HepG2 (cell line): Measurements from ENCODE around the gene CHST6. TPM values are rescaled to one million over a fixed set of nuclear protein-coding genes. Genes with fewer than 3 reads are reported as not detected.

Experiments used
- ATAC-seq: fragments of 200-7000 bp; cut with Tn5 transposase; 3 replicates; pipeline ENCODE4 v1.9.1; 2020; ENCODE audit warnings: mild to moderate bottlenecking, moderate library complexity
- BruUV-seq: library from RNA; stranded (reverse); fragments of 400-500 nt; replicated peaks from 2 replicates; lab custom pipeline; 2021; lab: Mats Ljungman, UMichigan
- CTCF ChIA-PET: fragments of 300-600 bp; formaldehyde crosslinking; extraction: SDS; loops from one replicate; lab custom pipeline; 2021; ENCODE audit warnings: low total read pairs, inconsistent platforms, low intra/inter-chr PET ratio; lab: Yijun Ruan, JAX
- POLR2A ChIA-PET: fragments of 350-600 bp; sonication (Branson Sonifier 250); formaldehyde crosslinking; loops from one replicate; lab custom pipeline; 2020; ENCODE audit warnings: antibody characterized with exemption, inconsistent platforms; lab: Yijun Ruan, JAX
- DNase-seq: peaks from one replicate; pipeline ENCODE4 v3.0.0-alpha.2; 2015; ENCODE audit warnings: low spot score
- FAIRE-seq: peaks from 3 replicates; lab custom pipeline; 2011; peaks lifted over from hg19 to GRCh38; lab: Jason Lieb, UNC
- H2AFZ ChIP-seq: one replicate; pipeline ENCODE4 v1.6.1; 2011; ENCODE audit warnings: low read length, inconsistent platforms
- H3K27ac ChIP-seq: fragments of 300-600 bp; 3 replicates; pipeline ENCODE4 v1.8.0; 2011; ENCODE audit warnings: mixed run types, mild to moderate bottlenecking, mixed read lengths, low read length, inconsistent platforms; ENCODE audit not compliant: insufficient read depth; ENCODE audit errors: extremely low read length
- H3K27me3 ChIP-seq, 2 experiments: fragments of 200-600 bp in 1 of 2; 2 replicates in 1 of 2; 3 replicates in 1 of 2; pipeline versions ENCODE4 v1.6.0 to v1.8.0; 2011; ENCODE audit warnings: low read length in 2 of 2, mild to moderate bottlenecking in 2 of 2, moderate library complexity in 2 of 2, inconsistent platforms in 1 of 2; ENCODE audit not compliant: insufficient read depth in 2 of 2, control insufficient read depth in 1 of 2
- H3K36me3 ChIP-seq, 2 experiments: fragments of 200-600 bp in 1 of 2; replicated peaks in 1 of 2; 2 replicates in 1 of 2; 3 replicates in 1 of 2; pipeline versions ENCODE4 v1.5.1 to v1.8.0; 2011; ENCODE audit warnings: low read length in 2 of 2, inconsistent platforms in 1 of 2; ENCODE audit not compliant: insufficient read depth in 2 of 2, control insufficient read depth in 1 of 2
- H3K4me1 ChIP-seq: 2 replicates; pipeline ENCODE4 v1.5.1; 2012; ENCODE audit warnings: low read length, inconsistent platforms; ENCODE audit not compliant: insufficient read depth
- H3K4me2 ChIP-seq: 2 replicates; pipeline ENCODE4 v1.6.0; 2011; ENCODE audit warnings: low read depth, low read length, inconsistent platforms
- H3K4me3 ChIP-seq, 3 experiments: fragments of 200-600 bp in 1 of 3; sonication (generic), shearing (Covaris generic) in 1 of 3; replicated peaks in 1 of 3; 2 replicates each; pipeline ENCODE4 v1.5.1; 2011 to 2016; ENCODE audit warnings: low read length in 3 of 3, inconsistent platforms in 2 of 3, low read depth in 2 of 3, mild to moderate bottlenecking in 2 of 3, control low read depth in 1 of 3, mixed read lengths in 1 of 3; ENCODE audit not compliant: insufficient read depth in 1 of 3
- H3K79me2 ChIP-seq: one replicate; pipeline ENCODE4 v1.6.1; 2011; ENCODE audit warnings: low read length, inconsistent platforms; ENCODE audit not compliant: insufficient read depth
- H3K9ac ChIP-seq: 2 replicates; pipeline ENCODE4 v1.6.0; 2011; ENCODE audit warnings: mild to moderate bottlenecking, low read depth, low read length, inconsistent platforms; ENCODE audit not compliant: insufficient read depth
- H3K9me3 ChIP-seq: 2 replicates; pipeline ENCODE4 v1.5.1; 2012; ENCODE audit warnings: mild to moderate bottlenecking, low read length
- H4K20me1 ChIP-seq: 2 replicates; pipeline ENCODE4 v1.6.0; 2011; ENCODE audit warnings: inconsistent platforms, mild to moderate bottlenecking, low read length, moderate library complexity; ENCODE audit not compliant: insufficient read depth
- MAFK ChIP-seq, 2 experiments: IDR thresholded peaks in 1 of 2; conservative IDR thresholded peaks in 1 of 2; 2 replicates each; pipeline ENCODE4 v1.6.1; 2011; ENCODE audit warnings: improper control_type of control experiment in 2 of 2, low read length in 2 of 2
- ZMAT3 ChIP-seq: sonication (generic); formaldehyde crosslinking; conservative IDR thresholded peaks from 2 replicates; pipeline ENCODE4 v1.7.0; 2021; ENCODE audit warnings: missing genetic modification reagents
- ZNF615 ChIP-seq: sonication (generic); formaldehyde crosslinking; IDR thresholded peaks from 2 replicates; pipeline ENCODE4 v1.5.0; 2020; ENCODE audit warnings: mild to moderate bottlenecking, missing genetic modification reagents, borderline replicate concordance
- WGBS: methylation state at CpG from one replicate; pipeline ENCODE4 v1.1.6; 2017; ENCODE audit warnings: low lambda C conversion rate; 5-methylcytosine and 5-hydroxymethylcytosine counted together
- in situ Hi-C: cut with HindIII; loops from 2 replicates; pipeline ENCODE4 v1.10.0; 2017; ENCODE audit warnings: low pct_unique_long_range_greater_than_20kb; ENCODE audit not compliant: extremely low pct_ligation_motif_present
- intact Hi-C: fragments of 100-400 bp; cut with micrococcal nuclease; formaldehyde crosslinking; loops from one replicate; pipeline ENCODE4 v1.10.0; 2022; ENCODE audit not compliant: unreplicated experiment
- polyA plus RNA-seq, 8 experiments: library from polyadenylated mRNA; depleted of rRNA in 3 of 8; stranded (reverse) in 7 of 8; unstranded in 1 of 8; fragments of >200 nt; fragmentation: Illumina TruSeq in 4 of 8; extraction: Trizol in 4 of 8; gene quantifications; 2 replicates each; pipeline versions ENCODE4 v1.2.1 to v1.2.3, GENCODE V29; 2011 to 2016; ENCODE audit warnings: low read depth in 4 of 8, missing spikeins in 1 of 8, mixed read lengths in 1 of 8; ENCODE audit not compliant: insufficient read depth in 1 of 8
- total RNA-seq, 5 experiments: library from RNA; depleted of rRNA; stranded (reverse); fragments of >200 nt; fragmentation: Illumina TruSeq; extraction: Trizol; gene quantifications; 2 replicates each; pipeline ENCODE4 v1.2.3, GENCODE V29; 2016; ENCODE audit warnings: low read depth in 1 of 5
- TF ChIP-seq, protein P1 (sequence below): sonication (generic); formaldehyde crosslinking; IDR thresholded peaks from 2 replicates; pipeline ENCODE4 v1.4.0; 2020; ENCODE audit warnings: missing genetic modification reagents

CHST6 gene
- total and polyA plus RNA-seq, 2 of the 13 experiments (the other 11 are each of a cell fraction or from before 2014, with no cell fraction given), result 0.18 to 0.91 TPM

- CTCF ChIA-PET, result no interaction called here
- intact Hi-C loops, result loop anchor here (5.0 kb wide), 2 partner anchors 197 to 757 kb away; partner anchors contain the start of gene MLKL
These were observed 35.5 kb downstream of the CHST6 start for GRCh38 chr16:75459691-75460090.

GRCh38 chr16:75458439-75458838 lies 36.8 kb downstream of the CHST6 start:
- peaks cover 83% of the 10 kb centered on the region for H3K79me2 ChIP-seq
- H3K4me3 ChIP-seq, result no peak overlapping the region
- intact Hi-C loops (no loop called here), in situ Hi-C loops (no loop called here)
- no peak for DNase-seq
- H3K27ac ChIP-seq, result no peak overlapping the region
- no peaks in the 10 kb centered on the region for H3K9me3 ChIP-seq
- ChIA-PET CTCF (no interaction called here), POLR2A (no interaction called here)
- whole genome bisulfite sequencing, result 97% methylated on average over 2 of the region's 2 CpGs
- H3K27me3 ChIP-seq, result no peaks in the 10 kb centered on the region
- no peak overlapping the region for H2AFZ ChIP-seq
- peaks cover 0 to 4% of the 10 kb centered on the region in 2 experiments; a peak in 3 of 5 replicates for H3K36me3 ChIP-seq
- no peak overlapping the region for H3K9ac ChIP-seq
- TF ChIP-seq MAFK (conservative IDR thresholded peaks at IDR 0.05 in 1 of 2, IDR thresholded peaks at IDR 0.05 in 1 of 2; ENCODE audit: low read length in 2 of 2) (0 out of 4 replicates have a peak, but pooled peaks of 1 of the 2 experiments have one; percentile 1), ZNF615 (no peak)
- no TSS peak for BruUV-seq
- ATAC-seq, result no peak
- H4K20me1 ChIP-seq, result peaks cover 34% of the 10 kb centered on the region
- H3K4me2 ChIP-seq, result no peak overlapping the region
- peaks cover 52% of the 10 kb centered on the region for H3K4me1 ChIP-seq
- no peak for FAIRE-seq

More at GRCh38 chr16:75459691-75460090, 35.5 kb downstream of the CHST6 start:
- TF ChIP-seq, protein P1, sequence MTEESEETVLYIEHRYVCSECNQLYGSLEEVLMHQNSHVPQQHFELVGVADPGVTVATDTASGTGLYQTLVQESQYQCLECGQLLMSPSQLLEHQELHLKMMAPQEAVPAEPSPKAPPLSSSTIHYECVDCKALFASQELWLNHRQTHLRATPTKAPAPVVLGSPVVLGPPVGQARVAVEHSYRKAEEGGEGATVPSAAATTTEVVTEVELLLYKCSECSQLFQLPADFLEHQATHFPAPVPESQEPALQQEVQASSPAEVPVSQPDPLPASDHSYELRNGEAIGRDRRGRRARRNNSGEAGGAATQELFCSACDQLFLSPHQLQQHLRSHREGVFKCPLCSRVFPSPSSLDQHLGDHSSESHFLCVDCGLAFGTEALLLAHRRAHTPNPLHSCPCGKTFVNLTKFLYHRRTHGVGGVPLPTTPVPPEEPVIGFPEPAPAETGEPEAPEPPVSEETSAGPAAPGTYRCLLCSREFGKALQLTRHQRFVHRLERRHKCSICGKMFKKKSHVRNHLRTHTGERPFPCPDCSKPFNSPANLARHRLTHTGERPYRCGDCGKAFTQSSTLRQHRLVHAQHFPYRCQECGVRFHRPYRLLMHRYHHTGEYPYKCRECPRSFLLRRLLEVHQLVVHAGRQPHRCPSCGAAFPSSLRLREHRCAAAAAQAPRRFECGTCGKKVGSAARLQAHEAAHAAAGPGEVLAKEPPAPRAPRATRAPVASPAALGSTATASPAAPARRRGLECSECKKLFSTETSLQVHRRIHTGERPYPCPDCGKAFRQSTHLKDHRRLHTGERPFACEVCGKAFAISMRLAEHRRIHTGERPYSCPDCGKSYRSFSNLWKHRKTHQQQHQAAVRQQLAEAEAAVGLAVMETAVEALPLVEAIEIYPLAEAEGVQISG, result 0 out of 2 replicates have a peak, but pooled peaks have one; percentile 40
- TF ChIP-seq ZMAT3 (CRISPR knock-in tag), result no peak
- TF ChIP-seq, all 625 proteins: peak for 1
- Histone ChIP-seq H3K9me3 (no peaks in the 10 kb centered on the region), H3K9ac (no peak overlapping the region), H3K4me1 (peaks cover 39% of the 10 kb centered on the region), H3K36me3 (peaks cover 0 to 4% of the 10 kb centered on the region in 2 experiments; a peak in 3 of 5 replicates), H3K27me3 (no peaks in the 10 kb centered on the region), H3K4me2 (no peak overlapping the region), H3K4me3 (no peak overlapping the region), H3K79me2 (peaks cover 76% of the 10 kb centered on the region), H2AFZ (no peak overlapping the region), H3K27ac (no peak overlapping the region), H4K20me1 (peaks cover 27% of the 10 kb centered on the region)
- 96% methylated on average over 4 of the region's 4 CpGs for WGBS
- BruUV-seq, result no TSS peak
- DNase-seq (no peak), ATAC-seq (no peak), FAIRE-seq (no peak)
- POLR2A ChIA-PET, result no interaction called here
- in situ Hi-C loops, result no loop called here
